H9 (cell line): ENCODE results near the gene ROBO2. TPM values are rescaled to one million over a fixed set of nuclear protein-coding genes. Genes with fewer than 3 reads are reported as not detected.

Experiments
- DNase-seq: peaks from one replicate; pipeline ENCODE4 v3.0.0-alpha.2; 2017
- H2AFZ ChIP-seq: one replicate; pipeline ENCODE4 v1.6.1; 2013; ENCODE audit warnings: mild to moderate bottlenecking, low read length, control low read depth, moderate library complexity
- H2AK5ac ChIP-seq: 2 replicates; pipeline ENCODE4 v1.6.1; 2013; ENCODE audit warnings: low read length, control low read depth, mixed read lengths; ENCODE audit not compliant: insufficient read length
- H2BK120ac ChIP-seq: one replicate; pipeline ENCODE4 v1.6.1; 2013; ENCODE audit warnings: low read depth, mild to moderate bottlenecking, low read length, control low read depth, inconsistent platforms; ENCODE audit not compliant: poor library complexity, severe bottlenecking
- H2BK12ac ChIP-seq: 2 replicates; pipeline ENCODE4 v1.6.1; 2013; ENCODE audit warnings: low read length, control low read depth, mixed read lengths, low read depth; ENCODE audit not compliant: insufficient read length
- H2BK15ac ChIP-seq: 2 replicates; pipeline ENCODE4 v1.6.1; 2013; ENCODE audit warnings: low read depth, low read length, control low read depth
- H2BK20ac ChIP-seq: one replicate; pipeline ENCODE4 v1.6.1; 2013; ENCODE audit warnings: low read depth, mild to moderate bottlenecking, low read length, control low read depth, inconsistent platforms; ENCODE audit not compliant: poor library complexity, severe bottlenecking
- H2BK5ac ChIP-seq: 2 replicates; pipeline ENCODE4 v1.6.1; 2013; ENCODE audit warnings: low read length, control low read depth, mixed read lengths; ENCODE audit not compliant: insufficient read length
- H3K14ac ChIP-seq: 2 replicates; pipeline ENCODE4 v1.6.1; 2013; ENCODE audit warnings: low read length, control low read depth; ENCODE audit not compliant: insufficient read depth
- H3K18ac ChIP-seq: 2 replicates; pipeline ENCODE4 v1.6.1; 2013; ENCODE audit warnings: low read depth, mild to moderate bottlenecking, mixed read lengths, low read length, control low read depth; ENCODE audit not compliant: insufficient read length
- H3K23ac ChIP-seq: 2 replicates; pipeline ENCODE4 v1.6.1; 2013; ENCODE audit warnings: low read length, control low read depth, mixed read lengths, low read depth; ENCODE audit not compliant: insufficient read length
- H3K23me2 ChIP-seq: 2 replicates; pipeline ENCODE4 v1.6.1; 2013; ENCODE audit warnings: low read depth, mild to moderate bottlenecking, mixed read lengths, low read length, control low read depth; ENCODE audit not compliant: insufficient read length, poor library complexity, severe bottlenecking
- H3K27ac ChIP-seq: 2 replicates; pipeline ENCODE4 v1.5.1; 2013; ENCODE audit warnings: low read length, control low read depth, mixed read lengths, low read depth; ENCODE audit not compliant: insufficient read length
- H3K27me3 ChIP-seq: 2 replicates; pipeline ENCODE4 v1.6.1; 2013; ENCODE audit warnings: low read length, control low read depth, inconsistent platforms; ENCODE audit not compliant: insufficient read depth
- H3K4ac ChIP-seq: 2 replicates; pipeline ENCODE4 v1.6.1; 2013; ENCODE audit warnings: low read depth, mild to moderate bottlenecking, control low read depth, inconsistent platforms, low read length, moderate library complexity
- H3K4me1 ChIP-seq: 2 replicates; pipeline ENCODE4 v1.6.1; 2013; ENCODE audit warnings: low read length, control low read depth, inconsistent platforms; ENCODE audit not compliant: insufficient read depth
- H3K4me2 ChIP-seq: 2 replicates; pipeline ENCODE4 v1.6.1; 2013; ENCODE audit warnings: low read length, control low read depth, mixed read lengths; ENCODE audit not compliant: insufficient read length, insufficient read depth
- H3K56ac ChIP-seq: 2 replicates; pipeline ENCODE4 v1.6.1; 2013; ENCODE audit warnings: low read depth, mild to moderate bottlenecking, mixed read lengths, low read length, control low read depth; ENCODE audit not compliant: insufficient read length
- H3K79me1 ChIP-seq: 2 replicates; pipeline ENCODE4 v1.6.1; 2013; ENCODE audit warnings: low read depth, mild to moderate bottlenecking, moderate library complexity, low read length, control low read depth, inconsistent platforms; ENCODE audit not compliant: insufficient read depth, poor library complexity, severe bottlenecking
- H3K79me2 ChIP-seq: 2 replicates; pipeline ENCODE4 v1.6.1; 2013; ENCODE audit warnings: low read length, control low read depth, inconsistent platforms; ENCODE audit not compliant: insufficient read depth
- H3K9ac ChIP-seq: 2 replicates; pipeline ENCODE4 v1.6.1; 2013; ENCODE audit warnings: low read length, control low read depth, mixed read lengths; ENCODE audit not compliant: insufficient read length; ENCODE audit errors: extremely low read depth
- H3K9me3 ChIP-seq: one replicate; pipeline ENCODE4 v1.6.1; 2013; ENCODE audit warnings: low read depth, low read length, inconsistent platforms; ENCODE audit not compliant: control insufficient read depth
- H3T11ph ChIP-seq: one replicate; pipeline ENCODE4 v1.6.1; 2013; ENCODE audit warnings: mild to moderate bottlenecking, low read length, control low read depth, inconsistent platforms
- H4K20me1 ChIP-seq: one replicate; pipeline ENCODE4 v1.6.1; 2013; ENCODE audit not compliant: control insufficient read depth, insufficient read length, insufficient read depth
- H4K5ac ChIP-seq: 2 replicates; pipeline ENCODE4 v1.6.1; 2013; ENCODE audit warnings: low read depth, mild to moderate bottlenecking, mixed read lengths, low read length, control low read depth; ENCODE audit not compliant: insufficient read length
- H4K8ac ChIP-seq: replicated peaks from 2 replicates; pipeline ENCODE4 v1.6.1; 2013; ENCODE audit warnings: low read length, control low read depth, mixed read lengths, low read depth; ENCODE audit not compliant: insufficient read length
- H4K91ac ChIP-seq: 2 replicates; pipeline ENCODE4 v1.6.1; 2013; ENCODE audit warnings: low read depth, mild to moderate bottlenecking, moderate library complexity, mixed read lengths, low read length, control low read depth; ENCODE audit not compliant: insufficient read length
- H3K27ac Mint-ChIP-seq, 3 experiments: 2 replicates in 2 of 3; 3 replicates in 1 of 3; pipeline ENCODE4 v1.8.0; 2020 to 2021; ENCODE audit warnings: mixed read lengths in 3 of 3, mild to moderate bottlenecking in 1 of 3, moderate library complexity in 1 of 3
- H3K27me3 Mint-ChIP-seq: 2 replicates; pipeline ENCODE4 v1.8.0; 2021; ENCODE audit warnings: low read depth, mild to moderate bottlenecking, moderate library complexity, mixed read lengths
- H3K36me3 Mint-ChIP-seq, 3 experiments: 2 replicates in 2 of 3; 3 replicates in 1 of 3; pipeline ENCODE4 v1.8.0; 2020 to 2021; ENCODE audit warnings: low read depth in 3 of 3, mixed read lengths in 3 of 3; ENCODE audit not compliant: insufficient read depth in 1 of 3
- H3K4me1 Mint-ChIP-seq, 2 experiments: 2 replicates each; pipeline ENCODE4 v1.8.0; 2020; ENCODE audit warnings: mixed read lengths in 2 of 2
- H3K4me3 Mint-ChIP-seq, 2 experiments: 2 replicates in 1 of 2; 3 replicates in 1 of 2; pipeline ENCODE4 v1.8.0; 2020 to 2021; ENCODE audit warnings: mild to moderate bottlenecking in 2 of 2, mixed read lengths in 2 of 2, moderate library complexity in 1 of 2
- H3K9me3 Mint-ChIP-seq, 2 experiments: 2 replicates in 1 of 2; 3 replicates in 1 of 2; pipeline ENCODE4 v1.8.0; 2020; ENCODE audit warnings: mild to moderate bottlenecking in 2 of 2, mixed read lengths in 2 of 2, moderate library complexity in 1 of 2
- WGBS: extraction: QIAGEN DNeasy Blood & Tissue Kit; methylation state at CpG from one replicate; pipeline ENCODE4 v1.1.7; 2013; ENCODE audit warnings: missing lambda C conversion rate, low lambda C conversion rate, mixed read lengths; ENCODE audit not compliant: insufficient read length; ENCODE audit errors: extremely low coverage; 5-methylcytosine and 5-hydroxymethylcytosine counted together
- total RNA-seq: library from RNA; stranded (reverse); gene quantifications from 2 replicates; pipeline ENCODE4 v1.2.1, GENCODE V29; 2021
- TF ChIP-seq, protein P1 (sequence below): fragments of 200-600 bp; sonication (generic); conservative IDR thresholded peaks from 3 replicates; pipeline ENCODE4 v1.8.0; 2021; ENCODE audit warnings: antibody characterized with exemption, mild to moderate bottlenecking

ROBO2 gene
- total RNA-seq, 1 experiment from 2014 or later: 2.3 TPM

DNA sequence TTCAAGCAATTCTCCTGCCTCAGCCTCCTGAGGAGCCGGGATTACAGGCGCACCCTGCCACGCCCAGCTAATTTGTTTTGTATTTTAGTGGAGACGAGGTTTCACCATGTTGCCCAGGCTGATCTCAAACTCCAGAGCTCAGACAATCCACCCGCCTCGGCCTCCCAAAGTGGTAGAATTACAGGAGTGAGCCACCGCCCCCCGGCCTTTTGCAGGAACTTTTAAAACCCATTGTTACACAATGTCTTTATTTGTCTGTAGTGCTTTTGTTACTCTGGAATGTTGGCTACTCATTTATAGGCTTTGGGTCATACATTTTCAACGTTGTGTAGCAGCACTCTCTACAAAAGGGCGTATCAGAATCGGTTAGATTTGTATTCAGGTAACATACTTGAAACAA lies 499.1 kb downstream of the ROBO2 start:
- Histone ChIP-seq H2AK5ac (no peak overlapping the region), H3K9ac (no peak overlapping the region), H2BK120ac (no peak overlapping the region), H3K27ac (no peak overlapping the region), H3K4ac (no peak overlapping the region), H2BK5ac (no peak overlapping the region), H3K23ac (no peak overlapping the region), H2BK15ac (no peak overlapping the region), H2AFZ (no peak overlapping the region), H4K8ac (no peak overlapping the region), H3K18ac (no peak overlapping the region), H3K79me2 (no peaks in the 10 kb centered on the region), H3T11ph (no peak overlapping the region), H3K14ac (no peak overlapping the region), H3K56ac (no peak overlapping the region), H3K79me1 (no peaks in the 10 kb centered on the region), H4K20me1 (no peaks in the 10 kb centered on the region), H3K4me1 (peaks cover 4% of the 10 kb centered on the region; the same call in 1 of the 2 replicates), H3K27me3 (no peaks in the 10 kb centered on the region), H3K4me2 (no peak overlapping the region), H3K23me2 (no peaks in the 10 kb centered on the region), H2BK12ac (no peak overlapping the region), H3K9me3 (no peaks in the 10 kb centered on the region), H4K91ac (no peak overlapping the region), H4K5ac (no peak overlapping the region), H2BK20ac (no peak overlapping the region)
- Mint-ChIP-seq H3K27me3 (no peaks in the 10 kb centered on the region), H3K4me1 (peaks cover 23 to 30% of the 10 kb centered on the region in 2 experiments), H3K4me3 (no peak overlapping the region), H3K36me3 (peaks cover 0 to 2% (median 0%) of the 10 kb centered on the region in 3 experiments; a peak in 1 of 7 replicates), H3K9me3 (peaks cover 0 to 2% of the 10 kb centered on the region in 2 experiments; a peak in 3 of 5 replicates), H3K27ac (no peak overlapping the region)
- no CpG with 5 or more reads among the region's 11 CpGs for WGBS
- no peak for DNase-seq
- TF ChIP-seq, protein P1, sequence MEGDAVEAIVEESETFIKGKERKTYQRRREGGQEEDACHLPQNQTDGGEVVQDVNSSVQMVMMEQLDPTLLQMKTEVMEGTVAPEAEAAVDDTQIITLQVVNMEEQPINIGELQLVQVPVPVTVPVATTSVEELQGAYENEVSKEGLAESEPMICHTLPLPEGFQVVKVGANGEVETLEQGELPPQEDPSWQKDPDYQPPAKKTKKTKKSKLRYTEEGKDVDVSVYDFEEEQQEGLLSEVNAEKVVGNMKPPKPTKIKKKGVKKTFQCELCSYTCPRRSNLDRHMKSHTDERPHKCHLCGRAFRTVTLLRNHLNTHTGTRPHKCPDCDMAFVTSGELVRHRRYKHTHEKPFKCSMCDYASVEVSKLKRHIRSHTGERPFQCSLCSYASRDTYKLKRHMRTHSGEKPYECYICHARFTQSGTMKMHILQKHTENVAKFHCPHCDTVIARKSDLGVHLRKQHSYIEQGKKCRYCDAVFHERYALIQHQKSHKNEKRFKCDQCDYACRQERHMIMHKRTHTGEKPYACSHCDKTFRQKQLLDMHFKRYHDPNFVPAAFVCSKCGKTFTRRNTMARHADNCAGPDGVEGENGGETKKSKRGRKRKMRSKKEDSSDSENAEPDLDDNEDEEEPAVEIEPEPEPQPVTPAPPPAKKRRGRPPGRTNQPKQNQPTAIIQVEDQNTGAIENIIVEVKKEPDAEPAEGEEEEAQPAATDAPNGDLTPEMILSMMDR: no peak
